ENCODE results near the gene PRDM5.

- TF ChIP-seq CTCF (IDR thresholded peaks at IDR 0.05) (no peak), POLR2A (IDR thresholded peaks at IDR 0.05) (no peak), EP300 (IDR thresholded peaks at IDR 0.05) (no peak)
Measured at GRCh38 chr4:120895554-120895953, 27.0 kb downstream of the PRDM5 start.
